GM12873 (cell line): Measurements from ENCODE around the gene CTNNBL1.

Source experiments
- CTCF ChIP-seq: IDR thresholded peaks from 2 replicates; pipeline ENCODE4 v1.5.1; 2012; ENCODE audit warnings: low read depth, mild to moderate bottlenecking, moderate library complexity, low read length, control low read depth; ENCODE audit not compliant: insufficient read depth; ENCODE audit errors: missing control alignments

The CTNNBL1 gene

GRCh38 chr20:37669773-37670236, 24.0 kb upstream of the CTNNBL1 start:
- TF ChIP-seq CTCF: no peak

GRCh38 chr20:37670351-37670791, 23.5 kb upstream of the CTNNBL1 start:
- no peak for TF ChIP-seq CTCF

GRCh38 chr20:37672143-37672542, 21.7 kb upstream of the CTNNBL1 start:
- no peak for TF ChIP-seq CTCF

GRCh38 chr20:37673444-37673843, 20.4 kb upstream of the CTNNBL1 start:
- TF ChIP-seq CTCF: no peak

- TF ChIP-seq CTCF: no peak
Measured at GRCh38 chr20:37676440-37676839, 17.4 kb upstream of the CTNNBL1 start.

- no peak for TF ChIP-seq CTCF
Measured at GRCh38 chr20:37677969-37678861, 15.6 kb upstream of the CTNNBL1 start.

GRCh38 chr20:37680420-37680819, 13.4 kb upstream of the CTNNBL1 start:
- TF ChIP-seq CTCF: no peak
